ENCODE measurements around the gene RIC1. TPM values are rescaled to one million over a fixed set of nuclear protein-coding genes. Genes with fewer than 3 reads are reported as not detected.

RIC1 gene
- total RNA-seq, 1 experiment from 2014 or later, result 13.8 TPM

DNA sequence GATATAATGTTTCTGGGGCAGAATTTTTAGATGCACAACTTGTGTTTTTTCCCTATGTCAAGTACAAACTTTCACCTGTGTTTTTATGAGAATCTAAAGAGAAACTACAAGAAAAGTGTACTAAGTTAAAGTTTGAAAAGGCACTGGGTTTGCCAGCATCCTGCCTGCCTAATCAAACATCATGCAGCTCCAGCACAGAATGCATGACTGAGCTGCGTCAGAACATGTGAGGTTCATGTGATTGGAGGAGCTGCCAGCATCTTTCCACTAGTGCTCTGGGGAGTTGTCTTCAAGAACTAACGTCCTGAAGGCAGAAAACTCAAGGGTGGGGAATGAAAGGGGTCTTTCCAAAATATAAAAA lies 46.1 kb upstream of the RIC1 start:
- no peaks in the 10 kb centered on the region for H3K36me3 ChIP-seq (ENCODE audit: low read depth)
- H3K79me2 ChIP-seq (ENCODE audit: low read depth), result no peaks in the 10 kb centered on the region
- H3K4me3 ChIP-seq, result no peak overlapping the region
- ChIA-PET POLR2A (ENCODE audit: unreplicated experiment) (no interaction called here), CTCF (interaction anchor here (0.7 kb wide), 1 partner anchor 503 kb away, joined by 3 read pairs; no protein-coding TSS in a partner anchor)
- no peaks in the 10 kb centered on the region for H3F3A ChIP-seq (ENCODE audit: insufficient read depth, low read depth)
- TF ChIP-seq, protein P1, sequence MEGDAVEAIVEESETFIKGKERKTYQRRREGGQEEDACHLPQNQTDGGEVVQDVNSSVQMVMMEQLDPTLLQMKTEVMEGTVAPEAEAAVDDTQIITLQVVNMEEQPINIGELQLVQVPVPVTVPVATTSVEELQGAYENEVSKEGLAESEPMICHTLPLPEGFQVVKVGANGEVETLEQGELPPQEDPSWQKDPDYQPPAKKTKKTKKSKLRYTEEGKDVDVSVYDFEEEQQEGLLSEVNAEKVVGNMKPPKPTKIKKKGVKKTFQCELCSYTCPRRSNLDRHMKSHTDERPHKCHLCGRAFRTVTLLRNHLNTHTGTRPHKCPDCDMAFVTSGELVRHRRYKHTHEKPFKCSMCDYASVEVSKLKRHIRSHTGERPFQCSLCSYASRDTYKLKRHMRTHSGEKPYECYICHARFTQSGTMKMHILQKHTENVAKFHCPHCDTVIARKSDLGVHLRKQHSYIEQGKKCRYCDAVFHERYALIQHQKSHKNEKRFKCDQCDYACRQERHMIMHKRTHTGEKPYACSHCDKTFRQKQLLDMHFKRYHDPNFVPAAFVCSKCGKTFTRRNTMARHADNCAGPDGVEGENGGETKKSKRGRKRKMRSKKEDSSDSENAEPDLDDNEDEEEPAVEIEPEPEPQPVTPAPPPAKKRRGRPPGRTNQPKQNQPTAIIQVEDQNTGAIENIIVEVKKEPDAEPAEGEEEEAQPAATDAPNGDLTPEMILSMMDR (conservative IDR thresholded peaks at IDR 0.05), result no peak
- H3K4me1 ChIP-seq (replicated peaks; ENCODE audit: insufficient read depth), result peaks cover 14% of the 10 kb centered on the region
- BruUV-seq (replicated peaks), result no TSS peak
- no peaks in the 10 kb centered on the region for H3K9me3 ChIP-seq (ENCODE audit: insufficient read depth, low read depth)
- intact Hi-C loops (cut with micrococcal nuclease; ENCODE audit: unreplicated experiment), result no loop called here
- H4K20me1 ChIP-seq (ENCODE audit: insufficient read depth), result no peaks in the 10 kb centered on the region
- no peak overlapping the region for H2AFZ ChIP-seq
- no peak overlapping the region for H3K27ac ChIP-seq
- H3K9me2 ChIP-seq (ENCODE audit: insufficient read depth), result no peaks in the 10 kb centered on the region
- H3K27me3 ChIP-seq (ENCODE audit: insufficient read depth, low read depth), result no peaks in the 10 kb centered on the region
- no peak for DNase-seq
- H3K4me2 ChIP-seq, result no peak overlapping the region

DNA sequence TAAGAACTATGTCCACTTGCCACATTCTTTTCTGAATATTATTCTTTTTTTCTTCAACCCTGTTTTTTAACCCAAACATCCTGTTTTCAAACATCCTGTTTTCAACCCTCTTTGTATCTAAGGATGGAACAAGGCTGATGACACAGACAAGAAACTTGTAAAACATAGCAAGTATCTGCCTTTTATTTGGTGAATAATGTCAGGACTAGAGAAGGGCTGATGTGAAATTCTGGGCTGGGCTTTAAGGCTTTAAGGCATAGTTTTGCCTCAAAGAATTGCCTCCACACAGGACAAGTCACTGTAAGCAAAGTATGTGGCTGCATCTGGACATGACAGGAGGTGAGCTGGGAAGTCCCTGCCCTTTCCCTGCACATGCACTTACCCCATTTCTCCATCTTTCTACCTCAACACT lies 42.5 kb upstream of the RIC1 start:
- Histone ChIP-seq H3K27me3 (ENCODE audit: insufficient read depth, low read depth) (no peaks in the 10 kb centered on the region), H3K4me2 (no peak overlapping the region), H3K9me3 (ENCODE audit: insufficient read depth, low read depth) (no peaks in the 10 kb centered on the region), H2AFZ (no peak overlapping the region), H4K20me1 (ENCODE audit: insufficient read depth) (no peaks in the 10 kb centered on the region), H3K9me2 (ENCODE audit: insufficient read depth) (no peaks in the 10 kb centered on the region), H3K36me3 (ENCODE audit: low read depth) (no peaks in the 10 kb centered on the region), H3K27ac (no peak overlapping the region), H3F3A (ENCODE audit: insufficient read depth, low read depth) (no peaks in the 10 kb centered on the region), H3K79me2 (ENCODE audit: low read depth) (no peaks in the 10 kb centered on the region), H3K4me3 (no peak overlapping the region), H3K4me1 (replicated peaks; ENCODE audit: insufficient read depth) (peaks cover 14% of the 10 kb centered on the region)
- ChIA-PET POLR2A (ENCODE audit: unreplicated experiment) (no interaction called here), CTCF (interaction anchor here (2.2 kb wide), 1 partner anchor 136 kb away, joined by 8 read pairs; the partner anchor contains the start of gene CD274)
- TF ChIP-seq, protein P1 (conservative IDR thresholded peaks at IDR 0.05), result no peak
- TF ChIP-seq EZH2 (IDR thresholded peaks at IDR 0.05; ENCODE audit: low read depth), result no peak
- no TSS peak for BruUV-seq (replicated peaks)
- intact Hi-C loops (cut with micrococcal nuclease; ENCODE audit: unreplicated experiment), result no loop called here
- DNase-seq, result no peak

DNA sequence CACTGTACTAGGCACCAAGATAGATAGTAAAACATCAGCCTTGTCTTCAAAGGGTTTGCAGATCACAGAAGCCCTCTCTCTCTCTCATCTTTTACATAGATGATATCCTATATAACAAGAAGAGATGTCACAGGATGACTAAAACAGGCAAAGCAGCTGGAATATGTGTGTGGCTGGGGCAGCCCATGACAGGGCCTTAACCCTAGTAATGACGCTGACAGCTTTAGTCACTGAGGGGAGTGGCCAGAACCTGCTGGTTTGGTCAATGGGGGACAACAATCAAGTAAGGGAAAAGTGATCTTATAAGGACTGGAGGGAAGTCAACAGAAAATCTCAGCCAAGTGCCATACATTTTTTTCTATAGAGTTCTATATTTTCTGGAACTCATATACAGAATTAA lies 41.9 kb upstream of the RIC1 start:
- Histone ChIP-seq H3K27ac (no peak overlapping the region), H3K27me3 (ENCODE audit: insufficient read depth, low read depth) (no peaks in the 10 kb centered on the region), H3K9me2 (ENCODE audit: insufficient read depth) (no peaks in the 10 kb centered on the region), H3K4me2 (no peak overlapping the region), H4K20me1 (ENCODE audit: insufficient read depth) (no peaks in the 10 kb centered on the region), H2AFZ (no peak overlapping the region), H3K4me3 (no peak overlapping the region), H3K36me3 (ENCODE audit: low read depth) (no peaks in the 10 kb centered on the region), H3K79me2 (ENCODE audit: low read depth) (no peaks in the 10 kb centered on the region), H3K4me1 (replicated peaks; ENCODE audit: insufficient read depth) (peaks cover 14% of the 10 kb centered on the region), H3F3A (ENCODE audit: insufficient read depth, low read depth) (no peaks in the 10 kb centered on the region), H3K9me3 (ENCODE audit: insufficient read depth, low read depth) (no peaks in the 10 kb centered on the region)
- CTCF ChIA-PET, result interaction anchor here (0.7 to 2.2 kb wide), 2 partner anchors 137 to 909 kb away, joined by 3 to 8 read pairs; partner anchors contain the start of gene CD274
- no peak for TF ChIP-seq EZH2 (IDR thresholded peaks at IDR 0.05; ENCODE audit: low read depth)
- TF ChIP-seq, protein P1 (conservative IDR thresholded peaks at IDR 0.05), result no peak
- BruUV-seq (replicated peaks), result no TSS peak
- intact Hi-C loops (cut with micrococcal nuclease; ENCODE audit: unreplicated experiment), result no loop called here
- peak; percentile 12 to 59 for DNase-seq
- POLR2A ChIA-PET (ENCODE audit: unreplicated experiment), result no interaction called here
